Renal pelvis (tissue), 4 donors: ENCODE data around the gene INO80. TPM values are rescaled to one million over a fixed set of nuclear protein-coding genes. Genes with fewer than 3 reads are reported as not detected.
"Not testable (repeated sequence)": the region's sequence is repeated elsewhere in the genome, so short reads cannot be mapped to it uniquely, and the experiment has no call there.

Experiments
- DNase-seq: peaks from one replicate; pipeline ENCODE4 v3.0.0-alpha.2; 2013
- polyA plus RNA-seq, 3 donors: library from polyadenylated mRNA; unstranded; fragments of 120-200 nt; gene quantifications; one replicate each; pipeline ENCODE4 v1.2.1, GENCODE V29; 2013; ENCODE audit not compliant: insufficient read length in 3 of 3

INO80 gene
- polyA plus RNA-seq, 3 donors: 23.1 to 25.7 (median 25.7) TPM

GRCh38 chr15:40964006-40964405 lies 152.1 kb downstream of the INO80 start:
- DNase-seq: no peak

- DNase-seq: no peak
Measured at GRCh38 chr15:40963201-40963600, 152.9 kb downstream of the INO80 start.

DNA sequence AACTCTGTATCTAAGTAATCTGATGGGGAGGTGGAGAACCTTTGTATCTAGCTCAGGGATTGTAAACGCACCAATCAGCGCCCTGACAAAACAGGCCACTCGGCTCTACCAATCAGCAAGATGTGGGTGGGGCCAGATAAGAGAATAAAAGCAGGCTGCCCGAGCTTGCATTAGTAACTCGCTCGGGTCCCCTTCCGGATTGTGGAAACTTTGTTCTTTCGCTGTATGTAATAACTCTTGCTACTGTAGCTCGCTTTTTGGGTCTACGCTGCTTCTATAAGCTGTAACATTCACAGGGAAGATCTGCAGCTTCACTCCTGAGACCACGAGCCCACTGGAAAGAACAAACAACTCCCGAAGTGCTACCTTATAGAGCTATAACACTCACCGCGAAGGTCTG lies 153.8 kb downstream of the INO80 start:
- not testable (repeated sequence) for DNase-seq

GRCh38 chr15:40961740-40962139 lies 154.3 kb downstream of the INO80 start:
- not testable (repeated sequence) for DNase-seq

- DNase-seq: no peak
Measured at GRCh38 chr15:40960925-40961324, 155.2 kb downstream of the INO80 start.

DNA sequence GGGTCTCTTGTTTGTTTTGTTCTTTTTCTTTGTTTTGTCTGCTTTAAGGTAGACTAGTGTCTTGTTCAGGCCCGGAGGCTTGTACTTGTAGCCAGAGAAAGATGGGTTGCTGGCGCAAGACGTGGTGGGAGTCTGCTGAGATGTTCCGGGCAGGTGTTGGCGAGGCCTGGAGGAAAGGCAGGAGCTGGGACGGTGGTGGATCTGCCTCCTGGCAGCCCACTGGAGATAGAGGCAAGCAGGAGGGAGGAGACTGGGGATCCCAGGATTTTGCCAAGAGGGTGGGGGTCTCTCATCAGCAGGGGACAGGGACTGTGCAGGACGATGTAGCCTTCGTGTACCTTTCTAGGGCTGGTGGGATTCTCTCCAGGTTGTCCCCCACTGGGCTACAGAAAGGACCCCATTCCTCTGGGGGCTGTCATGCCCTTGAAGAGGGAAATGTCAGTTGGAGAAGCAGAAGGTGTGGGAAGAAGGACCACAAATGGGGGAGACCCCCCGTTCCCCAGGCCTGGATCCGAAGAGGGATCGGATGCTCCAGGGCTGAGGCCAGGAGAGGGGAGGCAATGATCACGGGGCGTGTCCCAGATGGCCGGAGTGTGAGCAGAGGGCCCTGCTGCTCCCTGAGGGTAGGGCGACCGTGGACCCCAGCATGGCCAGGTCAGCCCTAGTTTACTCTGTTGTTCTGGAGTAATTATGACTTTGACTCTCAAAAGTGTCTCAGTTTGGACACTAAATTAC lies 155.8 kb downstream of the INO80 start:
- DNase-seq: no peak

DNA sequence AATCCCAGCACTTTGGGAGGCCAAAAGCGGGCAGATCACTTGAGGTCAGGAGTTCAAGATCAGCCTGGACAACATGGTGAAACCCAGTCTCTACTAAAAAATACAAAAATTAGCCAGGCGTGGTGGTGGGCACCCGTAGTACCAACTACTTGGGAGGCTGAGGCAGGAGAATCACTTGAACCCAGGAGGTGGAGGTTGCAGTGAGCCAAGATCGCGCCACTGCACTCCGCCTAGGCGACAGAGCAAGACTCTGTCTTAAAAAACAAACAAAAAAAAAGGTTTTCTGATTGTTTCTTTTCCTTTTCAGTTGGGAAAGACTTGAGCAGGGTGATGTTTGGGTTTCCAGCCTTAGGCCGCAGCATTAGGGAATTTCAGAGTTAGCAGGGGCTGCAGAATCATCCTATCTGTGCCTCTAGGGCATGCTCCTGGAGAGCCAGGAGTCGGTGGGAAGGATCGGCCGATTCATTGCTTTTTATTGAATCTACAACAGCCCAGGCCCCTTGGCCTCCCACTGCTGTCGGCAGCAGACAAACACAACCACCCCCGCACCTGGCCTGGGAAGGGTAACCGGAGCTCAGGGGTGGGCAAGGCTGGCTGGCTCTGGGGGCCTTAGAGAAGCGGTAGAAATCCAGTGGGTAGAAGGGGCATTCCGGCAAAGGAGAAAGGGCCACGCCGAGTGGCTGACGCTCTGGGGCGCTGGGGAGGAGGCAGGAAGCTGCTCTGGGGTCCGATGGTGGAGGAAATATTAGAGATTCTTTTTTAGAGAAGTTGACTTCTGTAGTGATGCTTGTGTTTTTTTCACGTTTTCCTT lies 156.5 kb downstream of the INO80 start:
- peak; percentile 83 for DNase-seq

- DNase-seq: no peak
Measured at GRCh38 chr15:40958723-40959122, 157.4 kb downstream of the INO80 start.

DNA sequence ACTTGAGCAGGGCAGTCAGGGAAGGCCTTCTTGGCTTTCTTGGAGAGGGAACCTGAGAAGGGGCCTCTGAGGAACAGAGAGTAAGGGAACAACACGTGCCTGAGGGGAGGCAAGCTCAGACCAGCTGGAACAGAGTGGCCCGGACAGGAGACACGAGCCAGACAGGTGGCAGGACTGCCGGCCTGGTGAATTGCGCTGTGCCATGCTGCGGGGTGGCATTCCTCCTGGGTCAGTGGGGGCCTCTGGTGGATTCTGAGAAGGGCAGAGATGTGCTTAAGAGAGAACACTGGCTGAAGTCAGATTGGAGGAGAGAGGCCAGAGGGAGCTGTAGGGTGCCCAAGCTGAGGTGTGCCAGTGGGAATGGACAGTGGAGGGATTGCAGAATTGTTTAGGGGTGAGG lies 157.9 kb downstream of the INO80 start:
- DNase-seq: no peak

- DNase-seq: no peak
Measured at GRCh38 chr15:40957581-40958051, 158.5 kb downstream of the INO80 start.

DNA sequence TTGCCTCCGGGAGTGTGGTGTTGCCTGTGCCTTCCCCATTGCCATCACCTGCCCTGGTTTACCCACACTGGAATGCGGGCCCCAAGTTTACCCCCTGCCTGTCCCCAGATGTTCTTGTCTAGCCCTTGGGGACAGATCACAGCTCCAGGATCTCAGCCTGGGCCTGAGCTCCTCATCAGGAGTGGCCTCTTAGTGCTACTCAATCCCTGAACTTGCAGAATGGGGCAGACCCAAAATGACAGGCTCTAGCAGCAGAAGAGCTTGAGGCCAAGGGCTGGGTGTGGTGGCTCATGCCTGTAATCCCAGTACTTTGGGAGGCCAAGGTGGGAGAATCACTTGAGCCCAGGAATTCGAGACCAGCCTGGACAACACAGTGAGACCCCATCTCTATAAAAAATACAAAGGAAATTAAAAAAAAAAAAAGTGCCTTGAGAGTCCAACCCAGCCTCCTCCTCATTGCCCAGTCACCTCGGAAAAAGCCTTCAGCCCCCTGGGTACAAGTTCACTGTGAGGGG lies 159.0 kb downstream of the INO80 start:
- no peak for DNase-seq

- no peak for DNase-seq
Measured at GRCh38 chr15:40956541-40956982, 159.5 kb downstream of the INO80 start.

GRCh38 chr15:40955930-40956540 lies 160.0 kb downstream of the INO80 start:
- DNase-seq: no peak

- DNase-seq: no peak
Measured at GRCh38 chr15:40955141-40955903, 160.8 kb downstream of the INO80 start.

- DNase-seq: not testable (repeated sequence)
Measured at GRCh38 chr15:40954158-40954848, 161.8 kb downstream of the INO80 start.

- DNase-seq: no peak
Measured at GRCh38 chr15:40953713-40954074, 162.4 kb downstream of the INO80 start.

- DNase-seq: peak; percentile 90
Measured at GRCh38 chr15:40952901-40953712, 163.0 kb downstream of the INO80 start, which contains the start of gene CHAC1. Gene CHAC1 (plus strand): TSS chr15:40953471. CDS start chr15:40953584, 113 bp downstream.

DNA sequence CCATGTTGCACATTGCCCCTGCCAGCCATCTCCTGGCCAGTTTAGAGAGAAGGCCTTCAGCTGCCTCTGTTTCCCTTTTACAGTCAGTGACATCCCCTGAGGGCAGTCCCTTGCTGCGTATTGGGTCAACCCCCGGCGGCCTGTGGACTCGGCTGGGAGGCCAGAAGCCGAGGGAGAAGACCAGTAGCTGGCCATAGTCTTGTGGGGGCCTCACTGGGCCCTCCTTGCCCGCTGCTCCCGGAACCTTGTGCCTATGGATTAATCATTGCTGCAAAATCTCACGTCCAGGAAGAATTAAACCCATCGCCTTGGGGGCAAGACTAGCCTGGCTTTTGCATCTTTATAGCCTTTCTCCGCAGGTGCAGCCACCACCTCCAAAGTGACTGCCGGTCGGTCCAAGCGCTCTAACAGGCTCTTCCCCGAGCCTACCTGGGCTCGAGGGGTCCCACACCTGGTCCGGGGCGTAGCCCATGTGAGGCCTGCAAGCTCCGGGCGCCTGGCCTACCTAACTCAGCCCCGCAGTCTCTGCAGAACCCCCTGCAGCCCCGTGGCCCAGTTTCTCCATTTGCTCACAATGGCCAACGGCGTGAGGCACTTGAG lies 163.7 kb downstream of the INO80 start:
- DNase-seq: no peak

DNA sequence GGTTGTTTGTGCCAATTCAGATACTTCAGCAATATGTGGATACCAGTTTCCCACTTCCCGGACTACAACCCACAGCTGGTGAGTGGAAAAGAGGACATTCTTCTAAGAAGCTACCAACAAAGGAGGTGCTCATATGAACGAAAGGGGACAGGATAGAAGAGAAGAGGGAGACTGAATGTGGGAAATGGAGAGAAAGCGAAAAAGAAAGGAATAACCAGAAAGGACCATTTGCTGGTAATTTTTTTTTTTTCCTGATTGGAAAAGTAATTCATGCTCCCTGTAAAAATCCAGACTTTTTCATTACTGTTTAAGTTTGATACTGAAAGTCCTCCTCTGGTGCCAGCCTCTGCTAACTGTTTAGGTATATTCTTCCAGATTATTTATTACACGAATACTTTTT lies 164.3 kb downstream of the INO80 start:
- DNase-seq: no peak
